Liver (tissue), 3 donors: Measurements from ENCODE around the gene SORBS2.

Experiments used
- EGR1 ChIP-seq, 2 donors: IDR thresholded peaks; 2 replicates each; pipeline ENCODE4 v1.6.1; 2016 to 2018; ENCODE audit warnings: antibody characterized with exemption in 2 of 2, low read depth in 2 of 2
- FOXA1 ChIP-seq: IDR thresholded peaks from 2 replicates; pipeline ENCODE4 v1.6.1; 2016; ENCODE audit warnings: antibody characterized with exemption
- GABPA ChIP-seq, 2 donors: IDR thresholded peaks in 1 of 2; conservative IDR thresholded peaks in 1 of 2; 2 replicates each; pipeline ENCODE4 v1.6.1; 2016; ENCODE audit warnings: antibody characterized with exemption in 2 of 2, mild to moderate bottlenecking in 1 of 2, moderate library complexity in 1 of 2
- JUND ChIP-seq, 2 donors: IDR thresholded peaks; 2 replicates each; pipeline ENCODE4 v1.6.1; 2016; ENCODE audit warnings: antibody characterized with exemption in 2 of 2
- NR2F2 ChIP-seq: IDR thresholded peaks from 2 replicates; pipeline ENCODE4 v1.6.1; 2016; ENCODE audit warnings: antibody characterized with exemption
- RAD21 ChIP-seq, 2 donors: IDR thresholded peaks; 2 replicates each; pipeline ENCODE4 v1.6.1; 2016; ENCODE audit warnings: antibody characterized with exemption in 2 of 2, mild to moderate bottlenecking in 2 of 2
- REST ChIP-seq: IDR thresholded peaks from 2 replicates; pipeline ENCODE4 v1.6.1; 2016; ENCODE audit warnings: antibody characterized with exemption, mild to moderate bottlenecking
- SP1 ChIP-seq: IDR thresholded peaks from 2 replicates; pipeline ENCODE4 v1.6.1; 2018; ENCODE audit warnings: antibody characterized with exemption, mild to moderate bottlenecking
- TAF1 ChIP-seq: conservative IDR thresholded peaks from 2 replicates; pipeline ENCODE4 v1.6.1; 2016; ENCODE audit warnings: antibody characterized with exemption, mild to moderate bottlenecking
- YY1 ChIP-seq: IDR thresholded peaks from 2 replicates; pipeline ENCODE4 v1.6.1; 2016; ENCODE audit warnings: antibody characterized with exemption, mild to moderate bottlenecking
- ZBTB33 ChIP-seq: IDR thresholded peaks from 2 replicates; pipeline ENCODE4 v1.6.1; 2016; ENCODE audit warnings: antibody characterized with exemption
- TF ChIP-seq, protein P1 (sequence below): fragments of 150-350 bp; IDR thresholded peaks from 2 replicates; pipeline ENCODE4 v1.5.1; 2017; ENCODE audit warnings: improper control_type of control experiment, low read depth, low read length; ENCODE audit not compliant: missing input control
- TF ChIP-seq, protein P2 (sequence below): IDR thresholded peaks from 2 replicates; pipeline ENCODE4 v1.6.1; 2016; ENCODE audit warnings: antibody characterized with exemption
- TF ChIP-seq, protein P3 (sequence below): IDR thresholded peaks from 2 replicates; pipeline ENCODE4 v1.6.1; 2016; ENCODE audit warnings: antibody characterized with exemption
- donor health status: healthy.
- donor health status: healthy.

DNA sequence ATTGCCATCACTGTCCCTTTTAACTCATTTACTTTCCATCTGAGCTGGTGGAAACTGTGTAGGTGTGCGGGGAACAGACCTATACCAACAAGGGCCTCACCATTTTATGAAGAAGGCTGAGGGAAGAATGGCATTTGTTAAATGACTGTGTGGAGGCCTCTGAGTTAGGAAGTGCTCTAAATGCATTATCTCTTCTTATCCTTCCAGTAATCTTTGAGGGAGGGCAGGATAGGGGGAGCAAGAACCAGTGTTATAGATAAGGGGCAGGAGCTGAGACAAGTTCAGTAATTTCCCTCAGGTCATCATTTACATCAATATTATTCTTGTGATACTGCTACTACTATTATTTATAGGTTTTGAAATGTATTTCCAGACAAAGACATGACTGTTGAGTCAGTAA, 154.3 kb downstream of the SORBS2 start:
- TF ChIP-seq, protein P1, sequence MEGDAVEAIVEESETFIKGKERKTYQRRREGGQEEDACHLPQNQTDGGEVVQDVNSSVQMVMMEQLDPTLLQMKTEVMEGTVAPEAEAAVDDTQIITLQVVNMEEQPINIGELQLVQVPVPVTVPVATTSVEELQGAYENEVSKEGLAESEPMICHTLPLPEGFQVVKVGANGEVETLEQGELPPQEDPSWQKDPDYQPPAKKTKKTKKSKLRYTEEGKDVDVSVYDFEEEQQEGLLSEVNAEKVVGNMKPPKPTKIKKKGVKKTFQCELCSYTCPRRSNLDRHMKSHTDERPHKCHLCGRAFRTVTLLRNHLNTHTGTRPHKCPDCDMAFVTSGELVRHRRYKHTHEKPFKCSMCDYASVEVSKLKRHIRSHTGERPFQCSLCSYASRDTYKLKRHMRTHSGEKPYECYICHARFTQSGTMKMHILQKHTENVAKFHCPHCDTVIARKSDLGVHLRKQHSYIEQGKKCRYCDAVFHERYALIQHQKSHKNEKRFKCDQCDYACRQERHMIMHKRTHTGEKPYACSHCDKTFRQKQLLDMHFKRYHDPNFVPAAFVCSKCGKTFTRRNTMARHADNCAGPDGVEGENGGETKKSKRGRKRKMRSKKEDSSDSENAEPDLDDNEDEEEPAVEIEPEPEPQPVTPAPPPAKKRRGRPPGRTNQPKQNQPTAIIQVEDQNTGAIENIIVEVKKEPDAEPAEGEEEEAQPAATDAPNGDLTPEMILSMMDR: no peak
- no peak for TF ChIP-seq RAD21 (IDR thresholded peaks at IDR 0.05)
- TF ChIP-seq, protein P2, sequence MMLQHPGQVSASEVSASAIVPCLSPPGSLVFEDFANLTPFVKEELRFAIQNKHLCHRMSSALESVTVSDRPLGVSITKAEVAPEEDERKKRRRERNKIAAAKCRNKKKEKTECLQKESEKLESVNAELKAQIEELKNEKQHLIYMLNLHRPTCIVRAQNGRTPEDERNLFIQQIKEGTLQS: no peak
- no peak for TF ChIP-seq TAF1
- TF ChIP-seq, protein P3, sequence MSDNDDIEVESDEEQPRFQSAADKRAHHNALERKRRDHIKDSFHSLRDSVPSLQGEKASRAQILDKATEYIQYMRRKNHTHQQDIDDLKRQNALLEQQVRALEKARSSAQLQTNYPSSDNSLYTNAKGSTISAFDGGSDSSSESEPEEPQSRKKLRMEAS: no peak
- TF ChIP-seq ZBTB33: no peak
- no peak for TF ChIP-seq YY1
- TF ChIP-seq SP1: no peak
- TF ChIP-seq REST: no peak
- TF ChIP-seq GABPA (IDR thresholded peaks at IDR 0.05 in 1 of 2, conservative IDR thresholded peaks at IDR 0.05 in 1 of 2): no peak
- no peak for TF ChIP-seq EGR1 (IDR thresholded peaks at IDR 0.05; ENCODE audit: low read depth in 2 of 2)
- TF ChIP-seq NR2F2: no peak
- TF ChIP-seq FOXA1: no peak
- TF ChIP-seq JUND (IDR thresholded peaks at IDR 0.05): no peak
